GM21737 (cell line): ENCODE data around the gene CTAG1B.
"Not testable (repeated sequence)": the region's sequence is repeated elsewhere in the genome, so short reads cannot be mapped to it uniquely, and the experiment has no call there.

Experiments
- ATAC-seq: cut with Tn5 transposase; IDR thresholded peaks from one replicate; pipeline ENCODE4 v1.9.1; 2021; ENCODE audit warnings: mild to moderate bottlenecking, moderate library complexity; ENCODE audit not compliant: unreplicated experiment

Gene CTAG1B

DNA sequence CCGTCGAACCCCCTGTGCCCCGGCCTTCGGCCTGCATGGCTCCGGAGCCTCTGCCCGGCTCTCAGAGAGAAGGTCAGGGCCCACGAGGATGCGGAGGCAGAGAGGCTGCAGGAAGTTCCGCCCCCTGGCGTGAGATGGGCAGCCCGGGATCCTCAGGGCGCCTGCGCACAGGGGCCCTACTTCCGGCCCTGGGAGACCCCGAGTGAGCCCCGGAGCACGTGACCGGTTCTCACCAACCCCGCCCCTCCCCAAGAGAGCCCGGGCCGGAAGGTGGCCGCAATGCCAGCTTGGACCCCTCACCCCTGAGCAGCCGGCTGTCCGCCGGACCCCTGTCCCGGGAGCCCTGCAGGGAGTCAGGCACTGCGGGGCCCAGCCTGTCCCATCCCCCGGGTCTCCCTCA lies at the start of gene CTAG1B:
Gene CTAG1B, minus strand, starts transcription at position 101 of the 400 bp plus-strand sequence. Its CDS starts 64 bp downstream, at position 37.
- ATAC-seq, result not testable (repeated sequence)

DNA sequence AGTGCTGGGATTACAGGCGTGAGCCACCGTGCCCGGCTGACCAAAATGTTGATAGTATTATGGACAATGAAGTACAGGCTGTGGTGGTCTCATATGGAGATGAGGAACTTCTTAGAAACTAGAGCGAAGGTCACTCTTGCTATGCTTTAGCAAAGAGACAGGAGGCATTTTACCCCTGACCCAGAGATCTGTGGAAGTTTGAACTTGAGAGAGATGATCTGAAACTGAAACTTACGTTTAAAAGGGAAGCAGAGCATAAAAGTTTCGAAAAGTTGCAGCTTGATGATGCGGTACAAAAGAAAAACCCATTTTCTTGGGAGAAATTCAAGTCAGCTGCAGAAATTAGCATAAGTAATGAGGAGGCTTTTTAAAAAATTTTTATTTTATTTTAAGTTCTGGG lies 42.8 kb upstream of the CTAG1B start:
- no peak for ATAC-seq

DNA sequence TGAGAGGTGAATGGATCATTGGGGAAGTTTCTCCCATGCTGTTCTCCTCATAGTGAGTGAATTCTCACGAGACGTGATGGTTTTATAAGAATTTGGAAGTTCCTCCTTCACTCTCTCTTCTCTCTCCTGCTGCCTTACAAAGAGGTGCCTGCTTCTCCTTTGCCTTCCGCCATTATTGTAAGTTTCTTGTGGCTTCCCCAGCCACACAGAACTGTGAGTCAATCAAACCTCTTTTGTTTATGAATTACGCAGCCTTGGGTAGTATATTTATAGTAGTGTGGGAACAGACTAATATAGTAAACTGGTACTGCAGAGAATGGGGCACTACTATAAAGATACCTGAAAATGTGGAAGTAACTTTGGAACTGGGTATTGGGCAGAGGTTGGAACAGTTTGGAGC lies 42.1 kb upstream of the CTAG1B start:
- ATAC-seq, result no peak

DNA sequence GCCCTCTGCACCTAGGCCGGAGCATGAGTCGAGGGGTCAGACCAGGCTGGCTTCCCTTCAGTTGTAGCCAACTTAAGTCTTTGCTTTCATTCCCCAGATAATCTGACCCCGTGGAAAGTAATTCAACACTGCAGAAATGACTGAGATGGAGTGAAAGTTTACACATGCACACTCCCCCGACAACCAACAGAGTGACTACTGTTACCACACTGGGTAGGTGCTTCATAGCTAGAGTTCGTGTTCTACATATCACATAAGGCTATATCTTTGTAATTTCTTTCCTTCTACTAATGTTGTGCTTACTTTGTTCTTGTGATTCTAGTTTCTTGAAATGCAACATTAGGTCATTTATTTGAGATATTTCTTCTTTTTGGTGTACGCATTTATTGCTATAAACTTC lies 41.5 kb upstream of the CTAG1B start:
- ATAC-seq, result no peak

DNA sequence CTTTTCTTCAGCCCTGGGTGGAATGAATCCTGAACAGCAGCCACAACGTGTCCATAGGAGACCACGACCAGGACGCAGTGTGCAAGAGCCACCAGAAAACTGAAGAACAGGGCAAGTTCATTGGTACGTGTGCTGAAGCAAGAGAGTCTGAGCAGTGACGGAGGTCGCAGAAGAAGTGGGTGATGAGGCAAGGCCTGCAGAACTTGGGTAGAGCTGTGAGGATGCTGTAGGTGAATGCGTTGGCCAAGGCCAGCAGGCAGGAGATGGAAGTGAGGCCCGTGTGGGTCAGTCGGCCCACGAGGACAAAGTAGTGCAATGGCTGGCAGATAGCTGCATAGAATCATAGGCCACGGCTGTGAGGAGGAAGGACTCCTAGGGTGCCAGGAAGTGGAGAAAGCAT lies 39.9 kb upstream of the CTAG1B start:
- no peak for ATAC-seq

DNA sequence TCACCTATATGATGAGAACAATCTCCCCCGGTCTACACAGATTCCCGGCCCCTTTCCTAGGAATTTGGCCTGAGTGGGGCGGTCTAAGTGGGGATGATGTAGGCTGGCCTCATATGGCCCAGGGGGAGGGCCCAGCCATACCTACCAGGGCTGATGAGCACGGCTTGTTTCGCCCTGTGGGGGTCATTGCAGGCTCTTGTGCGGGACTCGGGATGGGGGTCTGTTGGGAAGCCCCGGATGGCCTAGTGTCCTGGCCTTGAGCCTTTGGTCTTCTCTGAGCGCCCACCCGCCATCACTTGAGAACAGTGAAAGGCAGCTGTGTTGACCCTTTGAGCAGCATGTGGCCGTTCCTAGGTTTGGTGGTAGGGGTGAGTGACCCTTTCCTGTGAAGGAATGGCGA lies 39.1 kb upstream of the CTAG1B start:
- no peak for ATAC-seq

DNA sequence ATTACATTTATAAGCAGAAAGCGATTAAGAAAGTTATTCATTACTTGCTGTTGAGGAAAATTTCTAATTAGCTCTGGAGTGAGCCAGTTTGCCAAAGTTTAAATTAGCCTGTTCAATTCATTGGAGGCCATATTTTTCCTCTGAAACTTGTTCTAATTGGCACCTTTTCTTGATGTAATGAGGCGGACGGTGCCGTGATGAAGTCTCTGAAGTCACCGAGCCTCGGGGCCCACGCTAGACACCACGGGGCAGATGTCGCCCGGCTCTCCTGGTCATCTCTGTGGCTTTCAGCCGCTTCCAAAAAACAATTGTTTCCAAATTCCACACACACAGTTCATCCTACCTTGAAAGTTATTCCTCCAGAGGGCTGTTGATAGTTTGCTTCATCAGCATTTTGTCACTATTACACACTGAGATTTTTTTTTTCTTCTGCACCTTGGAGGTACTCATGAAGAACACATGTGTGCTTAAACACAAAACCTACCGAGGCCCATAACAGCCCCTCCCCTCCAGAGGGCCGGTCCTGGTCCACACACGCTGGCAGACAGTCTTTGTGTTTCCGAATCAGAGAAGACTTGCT lies 38.2 kb upstream of the CTAG1B start:
- ATAC-seq, result no peak

DNA sequence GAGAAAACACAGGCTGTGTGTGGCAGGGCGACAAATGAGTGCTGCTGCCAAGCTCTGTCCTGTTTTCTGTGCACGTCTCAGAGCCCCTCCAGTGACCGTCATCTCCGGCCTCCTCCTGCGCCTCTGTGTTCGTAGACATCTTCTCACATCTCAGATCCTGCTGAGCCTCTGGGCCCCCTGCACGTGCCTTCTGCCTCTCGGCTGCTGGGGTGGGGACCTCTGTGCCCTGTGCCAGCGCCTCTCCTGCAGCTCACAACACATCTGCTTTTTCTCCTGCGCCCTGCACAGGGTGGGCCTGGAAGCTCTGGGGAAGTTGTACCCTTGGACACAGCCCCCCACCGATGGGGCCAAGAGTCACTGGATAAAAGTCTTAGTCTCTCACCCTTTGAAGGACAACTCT lies 36.7 kb upstream of the CTAG1B start:
- ATAC-seq, result no peak

DNA sequence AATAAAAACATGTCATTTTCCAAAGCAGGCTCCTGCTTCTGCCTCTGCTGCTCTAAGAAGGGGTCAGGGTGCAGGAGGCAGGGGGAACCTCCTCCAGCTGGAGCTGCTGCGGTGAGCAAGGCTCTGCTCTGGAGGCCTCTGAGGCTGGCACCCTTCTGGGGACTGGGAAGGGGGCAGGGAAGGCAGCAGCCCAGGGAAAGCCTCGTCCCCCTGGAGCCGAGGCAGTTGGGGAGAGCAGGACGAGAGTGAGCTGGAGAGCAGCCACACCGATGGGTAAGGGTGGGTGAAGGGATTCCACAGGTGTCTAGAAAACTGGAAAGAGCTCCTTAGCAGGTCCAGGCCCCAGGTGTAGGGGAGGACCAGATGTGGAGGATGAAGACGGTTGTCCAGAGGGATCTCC lies 36.3 kb upstream of the CTAG1B start:
- ATAC-seq, result no peak

DNA sequence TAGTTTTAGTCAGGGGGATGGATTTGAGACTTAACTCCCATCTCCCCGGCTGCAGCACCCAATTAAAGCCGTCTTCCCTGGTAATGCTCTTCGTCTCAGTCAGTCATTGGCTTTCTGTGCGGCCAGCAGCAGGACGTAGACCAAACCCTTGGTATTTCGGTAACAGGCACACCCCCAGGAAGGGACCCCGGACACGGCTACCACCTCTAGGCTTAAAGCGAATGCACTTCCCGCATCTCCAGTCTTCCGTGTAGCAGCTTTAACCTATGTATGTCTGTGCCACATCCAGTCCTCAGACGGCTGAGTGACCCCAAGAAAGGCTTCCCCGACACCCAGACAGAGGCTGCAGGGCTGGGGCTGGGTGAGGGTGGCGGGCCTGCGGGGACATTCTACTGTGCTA lies 35.8 kb upstream of the CTAG1B start:
- ATAC-seq, result no peak

DNA sequence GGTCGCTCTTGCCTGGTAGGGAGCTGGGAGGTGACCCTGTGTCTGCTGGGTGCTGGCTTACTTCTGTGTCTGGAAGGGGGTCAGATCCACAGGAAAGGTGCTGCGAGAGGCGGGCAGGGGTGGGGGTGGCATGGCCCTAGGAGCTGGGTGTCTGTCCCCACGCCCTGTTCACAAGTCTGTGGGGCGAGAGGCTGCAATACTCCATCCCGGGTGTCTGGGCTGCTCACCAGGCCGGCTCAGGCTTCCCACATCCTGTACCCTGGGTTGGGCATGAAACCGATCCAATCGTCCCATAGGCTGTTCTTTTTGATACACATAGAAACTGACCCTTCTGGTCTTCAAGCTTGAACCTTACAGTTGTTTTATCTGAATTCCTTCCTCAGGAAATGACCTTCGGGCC lies 35.3 kb upstream of the CTAG1B start:
- no peak for ATAC-seq

DNA sequence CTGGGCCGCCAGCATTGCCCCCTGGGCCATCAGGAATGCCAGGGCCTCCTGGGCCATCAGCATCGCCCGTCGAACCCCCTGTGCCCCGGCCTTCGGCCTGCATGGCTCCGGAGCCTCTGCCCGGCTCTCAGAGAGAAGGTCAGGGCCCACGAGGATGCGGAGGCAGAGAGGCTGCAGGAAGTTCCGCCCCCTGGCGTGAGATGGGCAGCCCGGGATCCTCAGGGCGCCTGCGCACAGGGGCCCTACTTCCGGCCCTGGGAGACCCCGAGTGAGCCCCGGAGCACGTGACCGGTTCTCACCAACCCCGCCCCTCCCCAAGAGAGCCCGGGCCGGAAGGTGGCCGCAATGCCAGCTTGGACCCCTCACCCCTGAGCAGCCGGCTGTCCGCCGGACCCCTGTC lies 34.3 kb upstream of the CTAG1B start, which contains the start of gene CTAG2:
Gene CTAG2, minus strand, starts transcription at position 167 of the 400 bp plus-strand sequence. Its CDS starts 64 bp downstream, at position 103.
- ATAC-seq, result not testable (repeated sequence)

DNA sequence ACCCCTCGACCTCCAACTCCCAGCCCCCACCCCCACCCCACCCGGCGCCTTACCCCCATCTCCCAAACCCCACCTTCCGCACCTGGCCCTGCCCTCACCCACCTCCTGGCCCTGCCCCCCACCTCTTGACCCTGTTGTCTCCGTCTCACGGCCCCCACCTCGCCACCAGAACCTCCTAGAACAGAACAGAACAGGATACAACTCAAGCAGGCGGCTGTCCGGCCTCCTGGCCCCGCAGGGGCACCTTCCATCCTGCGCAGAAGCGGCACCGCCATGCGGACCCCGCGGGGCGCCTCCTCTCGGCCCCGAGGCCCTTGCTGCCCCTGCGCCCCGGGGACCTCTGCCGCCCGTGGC lies 33.9 kb upstream of the CTAG1B start:
- no peak for ATAC-seq

DNA sequence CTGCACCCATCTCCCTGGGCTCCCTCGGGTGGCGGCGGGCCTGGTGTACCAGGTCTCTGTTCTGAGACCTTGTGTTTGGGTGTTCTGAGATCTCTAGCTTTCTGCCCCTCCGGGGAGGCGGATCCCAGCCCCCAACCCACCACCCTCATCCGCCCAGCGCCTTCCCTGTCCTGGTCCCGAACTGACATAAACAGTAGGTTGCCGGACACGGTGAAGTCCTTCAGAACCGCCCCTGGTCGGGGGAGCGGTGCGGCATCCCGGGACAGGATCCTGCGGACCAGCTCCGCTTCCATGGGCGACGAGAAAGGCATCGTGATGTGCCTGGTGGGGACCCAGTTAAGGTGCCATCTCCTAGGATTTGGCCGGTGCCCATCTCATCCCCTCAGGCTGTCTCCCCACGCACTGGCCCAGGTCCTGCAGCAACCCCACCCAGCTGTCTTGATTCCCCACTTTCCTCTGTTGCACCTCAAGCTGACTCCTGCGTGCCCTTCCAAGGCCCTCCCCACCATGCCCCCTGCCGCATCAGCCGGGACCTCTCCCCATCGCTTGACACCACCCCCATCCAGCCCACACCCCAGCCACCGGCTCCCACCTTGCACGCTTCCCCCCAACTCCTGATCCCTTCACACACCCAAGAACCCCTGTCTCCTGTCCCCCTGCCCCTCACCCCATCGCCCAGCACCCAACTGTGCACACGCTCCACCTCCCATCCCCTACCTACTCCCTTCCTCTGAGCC lies 33.4 kb upstream of the CTAG1B start:
- ATAC-seq, result no peak

DNA sequence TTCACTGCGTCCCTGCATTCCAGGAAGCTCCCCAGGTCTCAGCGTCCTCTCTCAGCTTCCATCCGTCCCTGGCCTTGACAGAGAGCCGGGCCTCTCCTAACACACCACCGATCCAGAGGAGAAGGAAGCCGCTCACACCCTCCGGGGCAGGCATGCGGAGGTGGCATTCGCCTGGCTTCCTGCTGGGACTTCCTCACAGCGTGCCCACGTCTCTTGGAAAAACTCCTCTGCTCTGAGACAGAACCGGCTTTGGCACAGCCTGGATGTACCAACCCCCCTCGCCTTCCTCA lies 31.1 kb upstream of the CTAG1B start:
- no peak for ATAC-seq

DNA sequence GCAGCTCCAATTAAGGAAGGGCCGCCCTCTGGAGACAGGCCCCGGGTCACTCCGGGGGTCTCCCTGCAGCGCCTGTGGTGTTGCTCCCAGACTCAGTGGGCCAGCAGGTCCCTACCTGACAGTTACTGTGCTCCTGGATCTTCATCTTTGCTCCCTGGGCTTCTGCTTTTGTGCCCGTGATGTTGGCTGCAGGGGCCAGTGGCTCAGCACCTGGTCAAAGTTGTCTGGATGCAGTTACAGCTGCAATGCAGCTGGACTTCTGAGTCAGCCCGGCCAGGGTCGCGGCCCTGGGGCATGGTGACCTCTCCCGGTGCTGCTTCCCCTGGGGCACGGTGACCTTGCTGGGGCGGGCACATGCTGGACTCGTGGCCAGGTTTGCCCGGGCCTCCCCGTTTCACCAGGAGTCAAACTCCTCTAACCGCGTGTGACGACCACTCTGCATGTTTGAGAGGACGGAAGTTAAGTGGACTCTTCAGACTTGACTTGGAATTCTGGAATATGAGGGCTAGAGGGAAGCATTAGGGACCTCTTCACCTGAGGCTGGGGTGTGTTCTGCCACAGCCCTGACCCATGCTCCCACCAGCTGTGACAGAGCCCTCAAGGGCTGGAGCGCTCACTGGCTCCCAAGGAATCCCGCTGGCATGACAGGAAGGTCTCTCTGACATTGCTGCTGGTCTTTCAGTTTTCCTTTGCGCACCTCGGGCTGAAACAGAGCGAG lies 30.6 kb upstream of the CTAG1B start:
- ATAC-seq, result no peak

DNA sequence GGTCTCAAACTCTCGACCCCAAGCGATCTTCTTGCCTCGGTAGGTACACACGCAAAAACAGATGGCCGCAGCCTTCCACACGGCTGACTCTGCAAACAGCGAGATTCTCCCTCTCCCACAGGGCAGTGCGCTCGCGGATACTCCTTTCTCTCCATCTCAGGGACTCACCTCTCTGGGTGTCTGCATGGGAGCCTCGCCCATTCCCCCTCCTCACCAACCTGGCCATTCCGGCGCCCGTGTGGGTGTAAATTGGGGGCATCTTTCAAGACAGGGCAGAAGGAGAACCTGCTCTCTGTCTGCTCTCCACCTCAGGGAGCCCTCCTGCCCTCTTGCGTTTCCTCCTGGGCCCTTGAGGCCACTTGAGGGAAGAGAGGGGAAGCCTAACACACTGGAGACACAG lies 29.8 kb upstream of the CTAG1B start:
- no peak for ATAC-seq

DNA sequence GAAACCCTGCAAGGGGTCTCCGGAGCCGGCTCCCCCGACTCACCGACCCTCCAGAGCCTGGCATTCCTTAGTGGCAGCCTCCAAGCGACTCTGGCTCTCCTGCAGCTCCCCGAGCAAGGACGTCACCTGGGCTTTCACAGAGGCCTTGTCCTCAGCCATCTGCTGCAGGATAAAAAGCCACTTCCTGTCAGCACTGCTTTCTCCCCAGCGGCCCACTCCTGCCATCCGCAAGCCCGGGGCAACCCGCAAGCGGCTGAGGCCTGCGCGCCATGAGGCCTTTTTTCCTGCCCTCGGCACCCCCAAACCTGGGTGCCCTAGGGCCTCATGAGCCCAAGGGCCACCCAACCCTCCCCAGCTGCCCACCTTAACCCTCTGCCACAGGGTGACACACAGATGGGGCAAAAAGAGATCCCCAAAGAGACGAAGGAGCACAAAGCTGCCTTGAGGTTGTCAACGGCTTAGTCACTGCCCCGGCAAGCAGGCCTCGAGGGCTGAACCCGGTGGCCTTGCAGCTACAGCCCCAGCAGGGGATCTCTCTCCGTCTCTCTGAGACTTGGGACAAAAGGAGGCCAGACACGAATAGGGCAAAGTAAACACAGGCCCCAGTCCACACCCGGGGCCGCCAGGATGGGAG lies 26.8 kb upstream of the CTAG1B start:
- not testable (repeated sequence) for ATAC-seq

DNA sequence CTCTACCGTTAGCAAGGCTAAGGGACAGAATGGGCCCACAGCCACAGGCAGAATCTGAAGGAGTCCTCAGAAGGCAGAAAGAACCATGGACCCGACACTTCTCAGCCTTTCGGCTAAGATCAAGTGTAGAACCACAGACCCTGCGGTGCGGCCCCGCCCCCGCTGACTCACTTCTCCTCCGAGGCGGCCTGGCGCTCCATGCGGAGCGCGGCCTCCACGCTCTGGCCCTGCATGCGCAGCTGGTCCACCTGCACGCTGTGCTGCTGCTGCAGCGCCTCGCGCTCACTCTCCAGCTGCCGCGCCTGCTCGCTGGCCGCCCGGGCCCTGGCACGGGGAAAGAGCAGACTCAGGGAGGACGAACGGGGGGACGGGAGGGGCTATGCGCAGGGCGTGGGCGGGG lies 24.6 kb upstream of the CTAG1B start:
- ATAC-seq, result not testable (repeated sequence)

DNA sequence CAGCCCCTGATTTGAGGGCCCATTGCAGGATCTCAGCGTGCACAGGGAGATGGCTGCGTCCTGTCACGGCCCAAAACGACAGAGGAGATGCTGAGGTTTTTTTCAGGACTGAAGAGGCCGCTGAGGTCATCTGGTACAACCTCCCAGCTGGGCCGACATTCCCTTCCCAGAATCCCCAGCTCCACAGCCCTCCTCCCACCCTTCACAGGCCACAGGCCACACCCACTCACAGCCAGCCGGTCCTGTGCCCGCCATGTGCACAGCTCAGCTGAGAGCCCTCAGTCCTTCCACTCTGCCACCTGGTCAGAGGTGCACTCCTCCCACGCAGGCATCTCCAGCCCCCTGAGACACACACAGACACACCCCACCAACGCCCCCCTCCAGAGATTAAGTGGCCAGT lies 22.7 kb upstream of the CTAG1B start:
- ATAC-seq, result not testable (repeated sequence)

DNA sequence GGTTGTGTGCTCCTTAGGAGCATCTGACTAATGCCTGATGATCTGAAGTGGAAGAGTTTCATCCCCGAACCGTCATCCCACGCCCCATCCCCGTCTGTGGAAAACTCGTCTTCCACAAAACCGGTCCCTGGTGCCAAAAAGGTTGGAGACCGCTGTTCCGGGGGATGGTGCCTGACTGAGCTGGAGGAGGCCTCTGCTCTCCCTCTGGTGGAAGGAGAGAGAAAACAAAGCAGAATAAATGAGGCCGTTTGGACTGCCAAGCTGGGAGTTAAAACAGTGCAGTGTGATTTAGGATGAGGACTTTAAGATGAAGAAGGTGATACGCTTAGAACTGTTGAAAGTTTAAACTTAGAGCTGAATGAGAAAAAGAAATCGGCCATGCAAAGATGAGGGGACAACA lies 14.6 kb upstream of the CTAG1B start:
- not testable (repeated sequence) for ATAC-seq

DNA sequence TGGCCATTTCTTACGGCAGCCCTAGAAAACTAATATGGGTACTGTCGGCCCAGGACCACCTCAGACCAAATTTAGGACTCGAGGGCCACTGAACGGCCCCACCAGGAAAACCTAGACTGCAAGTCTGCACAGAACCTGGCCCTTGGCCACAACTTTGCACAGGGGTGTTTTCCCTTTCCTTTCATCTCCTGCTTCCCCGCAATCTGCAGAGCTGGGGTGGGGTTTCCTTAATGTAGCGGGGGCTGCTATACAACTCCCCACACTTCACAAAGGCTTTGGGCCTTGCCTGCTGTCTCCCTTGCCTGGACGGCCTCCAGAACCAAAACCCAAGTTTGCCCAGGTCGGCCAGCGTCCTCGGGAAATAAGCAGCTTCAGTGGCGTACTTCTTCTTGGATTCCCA lies 11.9 kb upstream of the CTAG1B start:
- not testable (repeated sequence) for ATAC-seq
